GM23338 (cell line): Measurements from ENCODE around the gene MYLK4. TPM values are rescaled to one million over a fixed set of nuclear protein-coding genes. Genes with fewer than 3 reads are reported as not detected.

Source experiments
- ATAC-seq: fragments of 200-7000 bp; cut with Tn5 transposase; 3 replicates; pipeline ENCODE4 v1.9.1; 2020
- DNase-seq: peaks from one replicate; pipeline ENCODE4 v3.0.0-alpha.2; 2015; ENCODE audit warnings: low spot score
- H2AFZ ChIP-seq: fragments of 200-600 bp; sonication (generic); 2 replicates; pipeline ENCODE4 v1.8.0; 2016; ENCODE audit warnings: antibody characterized with exemption, mild to moderate bottlenecking, moderate library complexity
- H3F3A ChIP-seq: fragments of 200-600 bp; sonication (generic); replicated peaks from 2 replicates; pipeline ENCODE4 v1.8.0; 2017; ENCODE audit warnings: antibody characterized with exemption, mixed run types, low read depth
- H3K27ac ChIP-seq: fragments of 200-600 bp; sonication (generic); 2 replicates; pipeline ENCODE4 v1.6.1; 2016; ENCODE audit warnings: low read depth
- H3K27me3 ChIP-seq: fragments of 200-600 bp; sonication (generic); 2 replicates; pipeline ENCODE4 v1.8.0; 2016; ENCODE audit warnings: mild to moderate bottlenecking, mixed run types, moderate library complexity; ENCODE audit not compliant: insufficient read depth
- H3K36me3 ChIP-seq: fragments of 200-600 bp; sonication (generic); 2 replicates; pipeline ENCODE4 v1.8.0; 2016; ENCODE audit warnings: mild to moderate bottlenecking; ENCODE audit not compliant: insufficient read depth
- H3K4me1 ChIP-seq: fragments of 200-600 bp; sonication (generic); 2 replicates; pipeline ENCODE4 v1.8.0; 2016; ENCODE audit warnings: mild to moderate bottlenecking, moderate library complexity; ENCODE audit not compliant: insufficient read depth
- H3K4me2 ChIP-seq: fragments of 200-600 bp; sonication (generic); 2 replicates; pipeline ENCODE4 v1.7.1; 2017; ENCODE audit warnings: mixed run types
- H3K4me3 ChIP-seq: fragments of 200-600 bp; sonication (generic); 2 replicates; pipeline ENCODE4 v1.6.1; 2016; ENCODE audit warnings: mixed run types
- H3K79me2 ChIP-seq: fragments of 200-600 bp; sonication (generic); replicated peaks from 2 replicates; pipeline ENCODE4 v1.8.0; 2017; ENCODE audit warnings: mild to moderate bottlenecking; ENCODE audit not compliant: insufficient read depth
- H3K9me2 ChIP-seq: fragments of 200-600 bp; sonication (generic); 2 replicates; pipeline ENCODE4 v1.8.0; 2017; ENCODE audit not compliant: insufficient read depth
- H4K20me1 ChIP-seq: fragments of 200-600 bp; sonication (generic); replicated peaks from 2 replicates; pipeline ENCODE4 v1.8.0; 2017; ENCODE audit warnings: mild to moderate bottlenecking; ENCODE audit not compliant: insufficient read depth
- H3K27ac Mint-ChIP-seq: 2 replicates; pipeline ENCODE4 v1.8.0; 2020; ENCODE audit warnings: inconsistent platforms, mild to moderate bottlenecking, moderate library complexity, mixed read lengths
- H3K27me3 Mint-ChIP-seq: 3 replicates; pipeline ENCODE4 v1.8.0; 2022; ENCODE audit warnings: low read depth, mild to moderate bottlenecking, moderate library complexity, mixed read lengths, inconsistent platforms; ENCODE audit not compliant: insufficient read depth, poor library complexity
- H3K36me3 Mint-ChIP-seq: 3 replicates; pipeline ENCODE4 v1.8.0; 2021; ENCODE audit warnings: low read depth, mild to moderate bottlenecking, inconsistent platforms, moderate library complexity, mixed read lengths
- H3K4me1 Mint-ChIP-seq: 3 replicates; pipeline ENCODE4 v1.8.0; 2020; ENCODE audit warnings: mild to moderate bottlenecking, inconsistent platforms, mixed read lengths
- H3K4me3 Mint-ChIP-seq: 3 replicates; pipeline ENCODE4 v1.8.0; 2021; ENCODE audit warnings: moderate library complexity, mild to moderate bottlenecking, inconsistent platforms, mixed read lengths
- H3K9me3 Mint-ChIP-seq: 3 replicates; pipeline ENCODE4 v1.8.0; 2020; ENCODE audit warnings: moderate library complexity, mild to moderate bottlenecking, inconsistent platforms, mixed read lengths
- CREB1 ChIP-seq: fragments of 250-450 bp; sonication (Bioruptor Pico); IDR thresholded peaks from 2 replicates; pipeline ENCODE4 v1.5.0; 2020; ENCODE audit warnings: low read depth, mild to moderate bottlenecking, moderate library complexity
- ETS1 ChIP-seq: IDR thresholded peaks from 2 replicates; pipeline ENCODE4 v1.6.1; 2016; ENCODE audit warnings: antibody characterized with exemption
- EZH2 ChIP-seq: fragments of 200-600 bp; sonication (generic); IDR thresholded peaks from one replicate; pipeline ENCODE4 v1.8.0; 2017; ENCODE audit warnings: antibody characterized with exemption, mild to moderate bottlenecking, low read depth; ENCODE audit not compliant: unreplicated experiment
- JUNB ChIP-seq: IDR thresholded peaks from one replicate; pipeline ENCODE4 v1.6.1; 2016; ENCODE audit warnings: antibody characterized with exemption; ENCODE audit not compliant: unreplicated experiment
- NANOG ChIP-seq: IDR thresholded peaks from 2 replicates; pipeline ENCODE4 v1.6.1; 2016; ENCODE audit warnings: antibody characterized with exemption, borderline replicate concordance
- ZNF114 ChIP-seq: fragments of 250-450 bp; sonication (Bioruptor Pico); IDR thresholded peaks from 2 replicates; pipeline ENCODE4 v1.5.0; 2020; ENCODE audit warnings: mild to moderate bottlenecking, moderate library complexity
- ZNF462 ChIP-seq: fragments of 250-450 bp; sonication (Bioruptor Pico); IDR thresholded peaks from 2 replicates; pipeline ENCODE4 v1.5.0; 2020; ENCODE audit warnings: mild to moderate bottlenecking, moderate library complexity
- polyA plus RNA-seq: library from polyadenylated mRNA; unstranded; fragments of >200 nt; fragmentation: Nextera tagmentation; extraction: Ambion mirVana; gene quantifications from 2 replicates; pipeline ENCODE4 v1.2.1, GENCODE V29; 2016
- total RNA-seq: library from RNA; depleted of rRNA; stranded (reverse); fragments of >200 nt; shearing (Covaris generic); gene quantifications from 2 replicates; pipeline ENCODE4 v1.2.3, GENCODE V29; 2014
- TF ChIP-seq, protein P1 (sequence below), 2 experiments: fragments of 200-600 bp in 1 of 2; sonication (generic) in 1 of 2; conservative IDR thresholded peaks; 2 replicates each; pipeline versions ENCODE4 v1.5.1 to v1.6.1; 2016 to 2017; ENCODE audit warnings: antibody characterized with exemption in 2 of 2, low read depth in 2 of 2, mild to moderate bottlenecking in 2 of 2, moderate library complexity in 1 of 2

Gene MYLK4
- total and polyA plus RNA-seq, 2 experiments from 2014 or later = 0.03 to 0.17 TPM

- TF ChIP-seq ETS1 = no peak
- no peak for TF ChIP-seq EZH2
- TF ChIP-seq JUNB = no peak
- no peak for TF ChIP-seq ZNF114 (CRISPR knock-in tag)
- Histone ChIP-seq H3K36me3 (no peaks in the 10 kb centered on the region), H3F3A (no peaks in the 10 kb centered on the region), H3K27ac (no peak overlapping the region), H3K27me3 (peaks cover 5% of the 10 kb centered on the region; the same call in 1 of the 2 replicates), H3K4me3 (no peak overlapping the region), H3K4me1 (peaks cover 35% of the 10 kb centered on the region), H3K4me2 (peak overlapping the region; percentile 11; the same call in 1 of the 2 replicates), H4K20me1 (peaks cover 56% of the 10 kb centered on the region), H2AFZ (no peak overlapping the region), H3K79me2 (peaks cover 90% of the 10 kb centered on the region), H3K9me2 (no peaks in the 10 kb centered on the region)
- H3K4me1 Mint-ChIP-seq = peaks cover 30% of the 10 kb centered on the region
- H3K27me3 Mint-ChIP-seq = no peaks in the 10 kb centered on the region
- DNase-seq = peak; percentile 28
- peak overlapping the region; percentile 48; the same call in 1 of the 2 replicates for H3K27ac Mint-ChIP-seq
- H3K9me3 Mint-ChIP-seq = no peaks in the 10 kb centered on the region
- 0 out of 3 replicates have a peak overlapping the region, but pooled peaks have one; percentile 2 for H3K4me3 Mint-ChIP-seq
- ATAC-seq = no peak
- H3K36me3 Mint-ChIP-seq = peaks cover 8% of the 10 kb centered on the region
Observed at GRCh38 chr6:2770171-2770570, 19.4 kb upstream of the MYLK4 start.

GRCh38 chr6:2768696-2769095 lies 18.0 kb upstream of the MYLK4 start:
- Histone ChIP-seq H3K4me1 (peaks cover 35% of the 10 kb centered on the region), H3K27me3 (peaks cover 5% of the 10 kb centered on the region; the same call in 1 of the 2 replicates), H3K27ac (no peak overlapping the region), H3F3A (no peaks in the 10 kb centered on the region), H3K36me3 (no peaks in the 10 kb centered on the region), H2AFZ (no peak overlapping the region), H3K9me2 (no peaks in the 10 kb centered on the region), H3K79me2 (peaks cover 76% of the 10 kb centered on the region), H3K4me2 (no peak overlapping the region; the same call in 1 of the 2 replicates), H4K20me1 (peaks cover 56% of the 10 kb centered on the region), H3K4me3 (no peak overlapping the region)
- Mint-ChIP-seq H3K27ac (no peak overlapping the region), H3K27me3 (peaks cover 7% of the 10 kb centered on the region), H3K4me1 (peaks cover 38% of the 10 kb centered on the region), H3K36me3 (peaks cover 12% of the 10 kb centered on the region; the same call in 2 of the 3 replicates), H3K9me3 (0 out of 3 replicates have a peak, but pooled peaks cover 4% of the 10 kb centered on the region), H3K4me3 (peak overlapping the region; percentile 52)
- no peak for DNase-seq
- ATAC-seq = no peak
- TF ChIP-seq ZNF462 (CRISPR knock-in tag) (no peak), ZNF114 (CRISPR knock-in tag) (no peak), NANOG (no peak), CREB1 (CRISPR knock-in tag) (no peak), ETS1 (no peak)
- TF ChIP-seq, protein P1, sequence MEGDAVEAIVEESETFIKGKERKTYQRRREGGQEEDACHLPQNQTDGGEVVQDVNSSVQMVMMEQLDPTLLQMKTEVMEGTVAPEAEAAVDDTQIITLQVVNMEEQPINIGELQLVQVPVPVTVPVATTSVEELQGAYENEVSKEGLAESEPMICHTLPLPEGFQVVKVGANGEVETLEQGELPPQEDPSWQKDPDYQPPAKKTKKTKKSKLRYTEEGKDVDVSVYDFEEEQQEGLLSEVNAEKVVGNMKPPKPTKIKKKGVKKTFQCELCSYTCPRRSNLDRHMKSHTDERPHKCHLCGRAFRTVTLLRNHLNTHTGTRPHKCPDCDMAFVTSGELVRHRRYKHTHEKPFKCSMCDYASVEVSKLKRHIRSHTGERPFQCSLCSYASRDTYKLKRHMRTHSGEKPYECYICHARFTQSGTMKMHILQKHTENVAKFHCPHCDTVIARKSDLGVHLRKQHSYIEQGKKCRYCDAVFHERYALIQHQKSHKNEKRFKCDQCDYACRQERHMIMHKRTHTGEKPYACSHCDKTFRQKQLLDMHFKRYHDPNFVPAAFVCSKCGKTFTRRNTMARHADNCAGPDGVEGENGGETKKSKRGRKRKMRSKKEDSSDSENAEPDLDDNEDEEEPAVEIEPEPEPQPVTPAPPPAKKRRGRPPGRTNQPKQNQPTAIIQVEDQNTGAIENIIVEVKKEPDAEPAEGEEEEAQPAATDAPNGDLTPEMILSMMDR (conservative IDR thresholded peaks at IDR 0.05; ENCODE audit: low read depth in 2 of 2) = no peak
